COR-L47 (cell line): ENCODE data around the gene LPP.

Source experiments
- DNase-seq: peaks from one replicate; lab custom pipeline; 2025; lab: John Stamatoyannopoulos, UW

Gene LPP

GRCh38 chr3:188877381-188877780 lies 723.4 kb downstream of the LPP start:
- DNase-seq, result no peak

GRCh38 chr3:188878076-188878475 lies 724.1 kb downstream of the LPP start:
- DNase-seq, result no peak

GRCh38 chr3:188881954-188882641 lies 728.1 kb downstream of the LPP start:
- no peak for DNase-seq

- no peak for DNase-seq
These were observed 730.5 kb downstream of the LPP start for GRCh38 chr3:188884299-188885043.

DNA sequence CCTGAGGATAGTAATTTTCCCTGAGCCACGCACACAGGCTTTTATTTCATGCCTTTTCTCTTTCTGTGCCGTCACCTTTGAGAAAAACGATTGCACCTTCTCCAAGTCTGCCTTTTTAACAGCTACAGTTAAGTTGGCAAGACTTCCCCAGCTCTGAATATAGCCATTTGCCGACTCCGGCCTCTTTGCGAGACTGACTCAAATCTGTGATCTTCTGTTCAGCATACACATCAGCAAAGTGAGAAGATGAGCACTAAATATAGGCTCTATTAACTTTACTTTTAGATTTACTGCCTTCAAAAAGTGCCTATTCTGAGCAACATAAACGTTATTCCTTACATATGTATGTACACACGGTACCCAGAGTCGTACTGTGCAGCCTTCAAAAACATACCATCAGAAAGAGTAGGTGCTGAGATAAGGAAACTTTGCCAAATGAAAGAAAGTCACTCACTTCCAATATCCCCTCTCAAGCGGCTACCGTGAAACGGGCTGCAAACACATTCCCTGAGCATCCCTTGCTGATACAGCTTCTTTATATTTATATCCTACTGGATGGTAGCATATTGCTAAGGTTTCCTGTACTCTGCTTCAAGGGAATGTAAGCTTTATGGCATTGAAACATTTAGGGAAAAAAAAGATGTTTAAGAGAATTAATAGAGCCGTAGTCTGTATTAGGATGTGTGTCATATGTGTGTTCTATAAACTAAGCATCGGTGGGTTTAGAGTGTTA lies 734.5 kb downstream of the LPP start:
- no peak for DNase-seq

DNA sequence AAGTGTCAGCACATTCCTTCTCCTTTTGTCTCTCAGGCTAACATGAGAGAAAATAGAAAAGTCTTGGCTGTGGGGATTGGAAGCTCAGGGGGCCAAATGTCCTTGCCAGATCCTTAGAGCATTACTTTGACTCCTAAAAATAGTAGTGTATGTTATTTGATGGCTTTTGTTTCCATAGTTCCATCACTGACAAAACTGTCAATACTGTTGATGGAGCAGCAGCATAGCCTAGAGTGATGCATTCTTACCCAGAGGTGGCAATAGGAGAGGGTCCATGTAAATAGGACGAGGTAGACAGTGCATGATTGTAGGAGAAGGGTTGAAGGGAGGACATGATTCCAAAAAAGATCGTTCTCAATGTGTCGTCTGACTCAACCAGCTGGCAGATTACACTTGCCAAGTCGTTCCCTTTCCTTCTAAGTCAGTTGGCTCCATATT lies 735.1 kb downstream of the LPP start:
- no peak for DNase-seq

DNA sequence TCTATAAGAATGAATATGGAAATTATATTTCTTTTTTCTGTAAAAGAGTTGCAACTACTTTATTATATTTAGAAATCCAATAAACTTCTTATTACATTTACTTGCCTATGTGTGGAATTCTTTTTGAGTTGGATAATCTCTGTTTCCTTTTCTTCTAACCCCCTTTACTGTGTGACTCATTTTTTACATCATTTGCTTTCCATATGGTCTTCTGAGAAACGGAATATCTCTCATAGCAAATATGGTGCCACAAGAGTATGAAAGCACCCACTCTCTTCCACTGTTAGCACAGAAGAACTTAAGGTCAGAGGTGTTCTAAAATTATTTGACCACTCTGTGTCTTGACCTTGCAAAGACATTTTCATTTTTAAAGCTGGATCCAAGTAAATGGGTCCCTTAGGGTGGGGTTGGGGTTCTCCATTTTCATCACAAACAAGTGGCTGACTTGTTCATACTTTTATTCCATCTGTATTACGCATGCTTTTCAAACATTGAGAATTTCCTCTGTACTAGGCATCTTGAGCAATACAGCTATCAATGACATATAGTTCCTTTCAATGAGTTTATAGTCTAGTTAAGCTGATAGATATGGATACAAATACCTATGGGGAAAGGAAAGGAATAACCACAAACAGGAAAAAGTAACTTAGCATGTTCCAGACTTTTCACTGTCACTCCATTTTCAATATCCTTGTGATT lies 736.8 kb downstream of the LPP start:
- no peak for DNase-seq

DNA sequence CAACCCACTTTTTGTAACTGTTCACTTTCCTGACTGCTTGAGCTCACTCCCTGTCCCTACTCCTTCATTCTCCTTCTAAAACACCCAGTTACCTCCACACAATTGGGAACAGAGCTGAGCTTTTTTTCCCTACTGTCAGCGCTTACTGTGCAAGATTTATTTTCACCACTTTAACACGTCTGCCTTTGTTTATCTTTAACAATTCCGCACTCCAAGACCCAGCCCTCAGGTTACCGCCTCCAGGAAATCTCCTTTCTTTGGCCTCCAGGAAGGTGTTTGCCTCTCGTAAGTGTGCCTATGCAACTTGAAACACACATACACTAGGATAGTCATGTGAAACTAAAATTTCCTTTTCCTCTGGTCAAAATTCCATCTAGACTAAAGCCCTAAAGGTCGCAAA lies 745.9 kb downstream of the LPP start:
- DNase-seq, result no peak

DNA sequence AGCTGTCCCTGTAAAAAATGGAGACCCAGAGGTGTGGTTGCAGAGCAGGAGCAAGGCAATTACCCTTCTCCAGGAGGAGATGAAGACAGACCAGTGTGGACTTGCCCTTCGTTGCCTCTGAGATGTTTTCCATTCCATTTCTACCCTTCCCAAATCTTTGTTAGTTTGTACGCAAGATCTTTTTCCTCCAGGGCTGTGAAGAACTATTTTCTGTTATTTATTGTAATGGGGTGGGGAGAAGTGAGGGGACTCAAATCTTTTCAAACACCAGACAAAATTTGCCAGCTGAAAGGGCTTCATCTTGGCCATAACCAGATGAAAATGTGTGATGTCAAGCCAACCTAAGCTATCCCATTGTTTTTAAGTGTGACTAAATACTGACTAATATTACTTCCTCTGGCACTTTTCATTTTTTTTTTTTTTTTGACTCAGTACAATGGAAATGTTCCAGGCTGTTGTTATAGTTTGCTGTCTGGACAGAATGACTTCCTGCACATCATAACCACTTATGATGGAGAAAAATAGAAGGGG lies 746.5 kb downstream of the LPP start:
- DNase-seq, result no peak

DNA sequence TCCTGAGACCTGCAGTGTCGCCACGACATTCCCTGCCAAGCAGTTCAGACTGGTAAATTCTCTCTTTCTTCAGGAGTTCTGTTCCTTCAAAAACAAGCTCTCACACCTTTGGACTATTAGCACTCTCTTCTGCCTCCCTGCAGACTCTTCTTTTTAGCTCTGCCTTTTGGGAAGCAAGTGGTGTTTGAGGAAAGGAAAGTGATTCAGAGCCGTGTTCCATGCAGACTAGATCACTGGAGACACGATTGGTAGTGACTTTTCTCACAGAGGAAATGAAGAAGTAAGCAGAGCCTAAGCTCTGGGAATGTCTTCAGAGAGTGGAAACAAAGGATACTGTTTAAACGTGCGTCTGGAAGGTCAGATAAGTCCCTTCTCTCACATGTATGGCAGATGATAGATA lies 747.2 kb downstream of the LPP start:
- DNase-seq, result no peak

DNA sequence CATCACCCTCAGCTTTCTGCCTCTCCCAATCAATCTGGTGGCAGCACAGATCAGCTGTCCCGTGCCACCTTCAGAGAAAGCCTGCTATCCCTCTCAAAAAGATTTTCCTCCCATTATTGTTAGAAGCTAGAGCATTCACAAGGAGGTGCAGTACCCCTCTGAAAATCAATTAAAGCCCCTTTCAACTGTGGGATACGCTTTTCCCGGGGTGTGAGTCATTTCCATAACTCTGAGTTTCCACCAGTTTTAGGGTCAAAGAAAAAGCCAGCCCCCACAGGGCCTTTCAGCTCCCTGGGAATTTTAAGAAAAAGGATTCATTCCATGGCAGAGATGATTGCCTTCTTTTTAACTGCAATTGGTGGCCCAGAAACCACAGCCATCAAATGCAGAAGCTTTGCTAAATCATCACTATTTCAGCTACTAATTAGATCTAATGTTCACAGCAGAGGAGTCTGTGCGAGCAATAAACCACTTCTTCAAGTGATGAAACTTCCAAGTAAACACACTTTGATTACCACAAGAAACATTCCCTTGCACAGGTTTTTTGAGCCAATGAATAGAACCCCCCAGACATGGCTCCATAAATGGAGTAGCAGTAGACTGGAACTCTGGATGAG lies 747.8 kb downstream of the LPP start:
- no peak for DNase-seq

- DNase-seq, result no peak
These were observed 750.7 kb downstream of the LPP start for GRCh38 chr3:188904670-188905069.

DNA sequence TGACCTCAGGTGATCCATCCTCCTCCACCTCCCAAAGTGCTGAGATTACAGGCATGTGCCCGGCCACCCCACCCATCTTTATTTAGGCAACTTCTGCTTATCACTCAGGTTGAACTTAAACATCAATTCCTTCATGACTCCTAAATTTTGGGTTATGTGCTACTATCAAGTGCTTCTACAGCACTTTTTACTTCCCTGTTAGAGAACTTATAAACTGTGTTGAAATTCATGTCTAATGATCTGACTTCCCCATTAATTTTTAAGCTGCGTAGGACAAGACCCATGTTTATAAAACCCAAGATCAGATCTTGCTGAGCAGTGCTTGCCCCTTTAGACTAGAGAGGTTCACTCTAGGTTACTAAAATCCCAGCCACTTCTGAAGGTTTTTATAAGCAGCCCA lies 751.6 kb downstream of the LPP start:
- no peak for DNase-seq

GRCh38 chr3:188906236-188906635 lies 752.3 kb downstream of the LPP start:
- no peak for DNase-seq

- no peak for DNase-seq
These were observed 754.3 kb downstream of the LPP start for GRCh38 chr3:188908002-188908850.

GRCh38 chr3:188911026-188911850 lies 757.3 kb downstream of the LPP start:
- no peak for DNase-seq

DNA sequence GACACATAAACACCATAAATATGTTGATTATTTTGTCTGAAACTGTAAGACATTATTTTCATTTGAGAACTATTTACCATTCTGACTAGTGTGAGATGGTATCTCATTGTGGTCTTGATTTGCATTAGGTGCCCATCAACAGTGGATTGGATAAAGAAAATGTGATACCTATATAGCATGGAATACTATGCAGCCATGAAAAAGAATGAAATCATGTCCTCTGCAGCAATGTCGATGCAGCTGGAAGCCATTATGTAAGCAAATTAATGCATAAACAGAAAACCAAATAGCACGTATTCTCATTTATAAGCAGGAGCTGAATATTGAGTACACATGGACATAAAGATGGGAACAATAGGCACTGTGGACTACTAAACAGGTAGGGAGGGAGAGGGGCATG lies 759.1 kb downstream of the LPP start:
- DNase-seq, result no peak

DNA sequence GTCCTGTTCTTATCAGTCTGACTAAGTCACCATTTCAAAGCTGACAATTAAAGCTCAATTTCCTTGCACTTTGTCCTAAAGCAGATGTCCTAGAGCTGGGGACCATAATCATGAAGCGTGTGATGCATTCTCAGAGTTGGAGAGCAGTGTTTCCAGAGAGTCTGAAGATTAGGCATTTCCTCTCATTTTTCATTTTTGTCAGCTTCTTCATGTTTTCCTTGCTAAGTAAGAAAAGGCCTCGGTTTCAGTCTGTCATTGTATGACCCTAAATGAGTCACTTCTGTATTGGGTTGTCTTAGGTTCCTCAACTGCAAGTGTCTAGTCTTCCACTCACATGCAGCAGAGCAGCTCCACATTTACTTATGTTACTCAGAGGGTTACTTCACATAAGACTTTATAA lies 760.6 kb downstream of the LPP start:
- DNase-seq, result no peak

DNA sequence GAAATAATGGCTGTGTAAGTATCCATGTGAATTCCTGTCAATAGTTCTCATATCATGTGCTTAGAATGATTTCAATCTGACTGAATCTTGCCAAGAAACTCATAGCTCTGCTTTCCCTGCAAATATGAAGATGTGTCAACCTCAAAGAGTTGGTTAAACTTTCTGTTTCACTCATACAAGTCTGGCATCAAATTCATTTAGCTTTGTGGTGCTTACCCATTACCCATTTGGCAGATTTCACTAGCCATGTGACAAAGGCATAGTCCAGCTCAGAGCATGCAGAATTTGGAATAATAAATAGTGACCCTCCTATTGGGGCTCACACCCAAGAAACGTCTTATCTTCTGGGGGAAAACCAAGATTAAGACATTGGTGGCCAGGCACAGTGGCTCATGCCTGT lies 761.2 kb downstream of the LPP start:
- no peak for DNase-seq

- no peak for DNase-seq
These were observed 763.0 kb downstream of the LPP start for GRCh38 chr3:188916934-188917401.
